Uterus (tissue), 2 donors: ENCODE results near the gene JAKMIP2.

Experiments
- POLR2A ChIP-seq, 2 donors: fragments of 450-650 bp; IDR thresholded peaks; one replicate each; pipeline ENCODE4 v1.6.1; 2016; ENCODE audit warnings: antibody characterized with exemption in 2 of 2, mild to moderate bottlenecking in 1 of 2, moderate library complexity in 1 of 2
- TF ChIP-seq, protein P1 (sequence below), 4 experiments: fragments of 200-600 bp in 2 of 4; fragments of 450-650 bp in 2 of 4; sonication (generic) in 2 of 4; IDR thresholded peaks; one replicate each; pipeline ENCODE4 v1.5.1; 2016 to 2019; ENCODE audit warnings: antibody characterized with exemption in 4 of 4, mild to moderate bottlenecking in 2 of 4, moderate library complexity in 1 of 4

DNA sequence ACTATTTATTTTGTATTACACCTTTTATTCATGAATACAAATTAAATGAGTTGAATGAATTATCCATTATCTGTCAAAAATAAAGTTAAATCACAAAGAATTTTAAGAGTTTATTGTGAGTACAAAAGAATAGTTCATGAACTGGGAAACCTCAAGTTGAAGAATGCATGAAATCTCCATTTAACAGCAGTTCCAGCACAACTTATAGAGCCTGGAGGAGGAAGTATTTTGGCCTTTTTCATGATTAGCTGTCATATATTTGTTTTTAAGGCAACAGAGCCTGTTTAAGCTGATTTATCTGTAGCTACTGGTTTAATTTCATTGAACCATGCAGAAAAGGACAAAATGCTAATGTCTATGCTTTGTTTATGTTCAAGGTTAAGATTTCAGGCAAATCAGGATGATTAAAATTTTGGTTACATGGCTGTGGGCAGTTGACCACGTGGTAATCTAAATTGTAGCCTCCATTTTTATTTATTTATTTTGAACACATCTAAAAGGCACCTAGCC, 36.8 kb upstream of the JAKMIP2 start:
- TF ChIP-seq, protein P1, sequence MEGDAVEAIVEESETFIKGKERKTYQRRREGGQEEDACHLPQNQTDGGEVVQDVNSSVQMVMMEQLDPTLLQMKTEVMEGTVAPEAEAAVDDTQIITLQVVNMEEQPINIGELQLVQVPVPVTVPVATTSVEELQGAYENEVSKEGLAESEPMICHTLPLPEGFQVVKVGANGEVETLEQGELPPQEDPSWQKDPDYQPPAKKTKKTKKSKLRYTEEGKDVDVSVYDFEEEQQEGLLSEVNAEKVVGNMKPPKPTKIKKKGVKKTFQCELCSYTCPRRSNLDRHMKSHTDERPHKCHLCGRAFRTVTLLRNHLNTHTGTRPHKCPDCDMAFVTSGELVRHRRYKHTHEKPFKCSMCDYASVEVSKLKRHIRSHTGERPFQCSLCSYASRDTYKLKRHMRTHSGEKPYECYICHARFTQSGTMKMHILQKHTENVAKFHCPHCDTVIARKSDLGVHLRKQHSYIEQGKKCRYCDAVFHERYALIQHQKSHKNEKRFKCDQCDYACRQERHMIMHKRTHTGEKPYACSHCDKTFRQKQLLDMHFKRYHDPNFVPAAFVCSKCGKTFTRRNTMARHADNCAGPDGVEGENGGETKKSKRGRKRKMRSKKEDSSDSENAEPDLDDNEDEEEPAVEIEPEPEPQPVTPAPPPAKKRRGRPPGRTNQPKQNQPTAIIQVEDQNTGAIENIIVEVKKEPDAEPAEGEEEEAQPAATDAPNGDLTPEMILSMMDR (IDR thresholded peaks at IDR 0.05) = no peak
- no peak for TF ChIP-seq POLR2A (IDR thresholded peaks at IDR 0.05)
